KG1 (cell line): ENCODE measurements around the gene TBC1D13.
A peak's percentile ranks its signal among the peaks of the same experiment; 100 is the strongest.
"Not testable (repeated sequence)": the region's sequence is repeated elsewhere in the genome, so short reads cannot be mapped to it uniquely, and the experiment has no call there.

ENCODE experiments used
- DNase-seq: peaks from one replicate; lab custom pipeline; 2025; lab: John Stamatoyannopoulos, UW

Gene TBC1D13

GRCh38 chr9:128821584-128822406, 34.7 kb downstream of the TBC1D13 start:
- DNase-seq = no peak

GRCh38 chr9:128822407-128823042, 35.5 kb downstream of the TBC1D13 start:
- no peak for DNase-seq

DNA sequence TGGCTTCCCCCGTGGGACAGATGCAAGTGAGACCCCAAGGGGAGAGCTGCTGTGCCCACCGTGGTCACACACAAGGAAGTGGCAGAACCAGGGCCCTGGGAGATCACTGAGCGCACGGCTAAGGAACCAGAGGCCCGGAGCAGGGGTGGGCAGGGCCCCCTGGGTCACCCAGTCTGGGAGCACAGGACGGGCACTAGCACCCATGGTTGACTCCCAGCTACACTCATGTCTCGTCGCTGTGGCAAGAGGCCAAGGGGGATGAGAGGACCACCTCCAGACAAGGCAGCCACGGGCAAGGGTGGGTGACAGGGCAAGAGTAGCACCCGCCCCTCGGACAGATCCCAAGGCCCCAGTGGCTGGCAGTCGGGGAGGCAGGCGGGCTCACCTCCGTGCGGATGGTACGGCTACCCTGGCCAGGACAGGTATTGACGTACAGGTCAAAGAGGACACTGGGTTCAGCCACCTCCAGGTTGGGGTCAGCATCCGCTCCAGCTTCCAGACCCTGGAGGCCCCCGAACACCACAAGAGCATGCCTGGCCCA, 36.4 kb downstream of the TBC1D13 start:
- DNase-seq = no peak

DNA sequence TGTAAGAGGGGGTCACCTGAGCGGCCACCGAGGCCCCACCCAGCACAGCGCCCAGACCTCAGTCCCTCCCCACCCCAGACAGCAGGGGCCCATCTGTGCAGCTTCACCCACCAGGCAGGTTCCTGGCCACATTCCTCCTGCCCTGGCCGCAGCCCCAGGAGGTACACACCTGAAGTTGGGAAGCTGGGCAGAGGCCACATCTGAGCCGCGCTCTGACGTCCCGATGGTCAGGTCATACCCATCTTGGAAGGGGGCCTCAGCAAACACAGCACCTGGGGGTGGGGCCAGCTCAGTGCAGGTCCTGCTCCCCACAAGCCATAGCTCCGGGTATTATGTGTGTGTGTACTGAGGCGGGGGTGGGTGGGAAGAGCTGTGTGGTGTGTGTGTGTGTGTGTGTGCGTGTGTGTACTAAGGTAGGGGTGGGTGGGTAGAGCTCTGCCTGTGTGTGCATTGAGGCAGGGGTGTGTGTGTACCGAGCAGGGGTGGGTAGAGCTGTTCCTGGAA, 36.9 kb downstream of the TBC1D13 start:
- DNase-seq = no peak

- no peak for DNase-seq
Measured at GRCh38 chr9:128824911-128825310, 37.9 kb downstream of the TBC1D13 start.

DNA sequence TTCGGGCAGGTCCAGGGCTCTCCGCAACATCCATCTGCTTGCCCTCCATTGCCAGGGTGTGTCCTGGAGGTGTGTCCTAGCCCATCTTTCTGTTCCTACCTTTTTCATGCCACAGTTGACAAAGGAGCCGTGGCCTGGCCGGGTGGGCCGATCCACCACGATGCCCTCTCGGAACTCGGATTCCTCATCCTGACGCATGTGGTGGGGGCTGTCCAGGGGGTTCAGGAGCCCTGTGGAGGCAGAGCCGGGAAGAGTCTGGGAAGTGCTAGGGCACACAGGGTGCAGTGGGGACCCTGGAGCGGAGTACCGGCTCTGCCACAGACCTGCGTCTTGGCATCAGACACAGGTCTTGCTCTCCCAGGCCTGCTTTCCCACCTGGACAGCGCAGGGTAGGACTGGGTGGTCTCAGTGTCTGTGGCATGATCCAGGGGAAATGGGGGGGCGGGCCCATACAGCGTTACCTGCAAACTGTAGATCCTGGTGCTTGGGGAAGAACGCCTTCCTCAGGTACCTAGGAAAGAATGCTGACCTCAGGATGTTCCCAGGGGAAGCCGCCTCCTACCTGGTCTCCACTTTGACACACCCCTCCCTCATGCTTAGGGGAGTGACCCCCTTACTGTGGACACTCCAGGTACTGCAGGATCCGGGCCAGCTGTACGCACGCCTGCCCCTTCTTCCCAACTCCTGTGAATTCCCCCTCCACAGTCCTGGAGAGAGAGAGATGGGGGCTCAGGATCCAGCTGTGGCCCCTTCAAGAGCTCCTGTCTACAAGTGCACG, 39.1 kb downstream of the TBC1D13 start:
- no peak for DNase-seq

GRCh38 chr9:128828267-128828666, 41.2 kb downstream of the TBC1D13 start:
- DNase-seq = no peak

DNA sequence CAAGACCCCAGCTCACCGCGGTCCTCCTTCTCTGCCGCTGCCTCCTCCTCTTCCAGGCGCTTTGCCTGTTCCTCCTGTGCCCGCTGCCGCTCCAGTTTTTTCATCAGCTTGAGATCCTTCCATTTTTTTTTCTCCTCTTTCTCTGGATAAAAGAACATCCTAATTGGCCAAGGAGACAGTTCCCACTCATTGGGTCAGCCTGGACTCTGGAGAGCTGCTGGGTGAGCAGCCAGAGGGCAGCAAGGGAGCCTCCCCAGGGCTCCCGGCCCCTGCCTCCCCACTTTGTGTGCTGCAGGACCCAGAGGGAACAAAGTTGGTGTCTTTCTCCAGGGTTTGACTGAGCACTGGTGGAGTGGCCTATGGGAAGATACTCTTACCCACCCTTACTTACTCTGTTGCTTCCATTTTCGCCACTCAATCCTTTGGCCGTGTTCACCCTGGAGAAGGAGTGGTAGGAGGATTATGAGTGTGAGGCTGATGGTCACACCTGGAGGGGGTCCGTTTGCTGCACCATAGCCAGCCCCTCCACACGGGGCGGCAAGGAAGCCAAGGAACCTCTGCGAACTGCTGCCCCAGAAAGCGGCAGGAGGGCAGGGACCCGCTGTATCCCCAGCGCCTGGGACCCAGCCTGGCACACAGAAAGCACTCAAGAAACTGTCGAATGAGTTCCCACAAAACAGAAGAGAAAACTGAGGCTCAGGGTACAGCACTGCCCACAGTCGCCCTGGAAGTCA, 41.8 kb downstream of the TBC1D13 start:
- DNase-seq = no peak

- DNase-seq = peak; percentile 97
Measured at GRCh38 chr9:128829477-128830251, 42.6 kb downstream of the TBC1D13 start, which contains the start of gene SPOUT1. SPOUT1 (minus strand) TSS chr9:128829794; CDS start chr9:128829780, 14 bp downstream.

DNA sequence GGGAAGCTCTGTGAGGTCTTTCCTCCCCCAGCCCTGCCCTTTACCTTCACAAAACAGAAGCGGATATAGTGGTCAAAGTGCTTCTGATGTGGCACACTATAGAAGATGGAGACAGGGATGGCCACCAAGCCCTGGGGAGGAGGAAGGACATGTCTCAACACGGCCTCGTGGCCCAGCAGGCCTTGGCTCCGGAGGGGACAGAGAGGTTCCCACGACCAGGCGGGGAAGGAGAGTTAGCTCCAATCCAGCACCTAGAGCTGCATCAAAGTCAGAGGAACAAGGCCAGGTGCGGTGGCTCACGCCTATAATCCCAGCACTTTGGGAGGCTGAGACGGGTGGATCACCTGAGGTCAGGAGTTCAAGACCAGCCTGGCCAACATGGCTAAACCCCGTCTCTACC, 46.6 kb downstream of the TBC1D13 start:
- DNase-seq = no peak

DNA sequence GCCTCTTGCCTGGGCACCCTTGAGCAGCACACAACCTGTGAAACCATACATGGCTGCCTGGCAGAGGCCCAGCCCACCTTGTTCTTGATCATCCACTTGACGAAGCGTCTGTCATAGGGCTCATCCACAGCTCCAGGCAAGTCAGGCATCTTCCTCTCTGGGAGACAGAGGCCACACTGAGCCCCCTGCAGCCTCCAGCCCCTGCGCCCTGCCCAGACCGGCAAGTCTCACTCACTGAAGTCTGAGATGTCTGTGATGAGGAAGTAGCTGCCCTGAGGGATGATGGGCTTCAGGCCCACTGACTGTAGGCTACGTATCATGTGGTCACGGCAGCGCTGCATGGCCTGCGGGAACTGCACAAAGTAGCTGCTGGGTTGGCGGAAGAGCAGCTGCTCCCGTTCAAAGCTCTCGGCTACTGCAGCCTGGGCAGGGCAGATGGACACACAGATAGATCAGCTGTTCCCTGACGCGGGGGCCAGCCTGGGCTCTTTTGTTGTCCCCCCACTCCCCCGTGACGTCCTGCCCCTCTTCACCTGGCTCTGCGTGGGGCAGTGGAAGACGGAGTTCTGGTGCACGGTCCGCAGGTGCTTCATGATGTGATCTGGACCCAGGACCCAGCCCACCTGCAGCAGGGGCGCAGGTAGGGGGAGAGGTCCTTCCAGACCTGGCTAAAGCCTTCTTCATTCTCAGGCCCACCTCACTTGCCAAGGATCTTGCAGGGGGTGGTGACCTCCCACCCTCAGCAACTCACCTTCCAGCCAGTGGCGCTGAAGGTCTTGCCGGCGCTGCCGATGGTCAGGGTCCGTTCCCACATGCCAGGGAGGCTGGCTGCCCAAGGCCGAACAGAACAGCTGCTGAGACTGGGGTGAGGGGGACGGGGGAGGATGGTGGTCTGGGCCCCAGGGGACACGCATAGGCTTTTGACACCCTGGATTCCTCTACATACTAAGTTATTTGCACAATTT, 48.5 kb downstream of the TBC1D13 start:
- no peak for DNase-seq

GRCh38 chr9:128836509-128837145, 49.6 kb downstream of the TBC1D13 start:
- DNase-seq = no peak

- DNase-seq = no peak
Measured at GRCh38 chr9:128838338-128838737, 51.3 kb downstream of the TBC1D13 start.

DNA sequence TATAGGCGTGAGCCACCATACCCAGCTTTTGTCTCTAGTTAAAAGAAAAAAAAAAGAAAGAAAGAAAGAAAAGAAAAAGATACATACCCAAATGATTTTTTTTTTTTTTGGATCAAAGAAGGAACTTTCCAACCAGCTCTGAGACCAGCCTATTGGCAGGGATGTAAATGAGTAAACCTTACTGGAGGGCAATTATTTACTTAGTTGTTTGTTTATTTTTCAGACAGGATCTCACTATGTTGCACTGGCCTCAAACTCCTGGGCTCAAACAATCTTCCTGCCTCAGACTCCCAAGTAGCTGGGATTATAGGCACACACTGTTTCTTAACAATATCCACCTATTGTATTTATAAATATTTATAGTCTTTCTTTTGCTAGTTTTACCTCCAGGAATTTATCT, 53.5 kb downstream of the TBC1D13 start:
- DNase-seq = no peak

- DNase-seq = no peak
Measured at GRCh38 chr9:128841694-128842492, 54.8 kb downstream of the TBC1D13 start.

DNA sequence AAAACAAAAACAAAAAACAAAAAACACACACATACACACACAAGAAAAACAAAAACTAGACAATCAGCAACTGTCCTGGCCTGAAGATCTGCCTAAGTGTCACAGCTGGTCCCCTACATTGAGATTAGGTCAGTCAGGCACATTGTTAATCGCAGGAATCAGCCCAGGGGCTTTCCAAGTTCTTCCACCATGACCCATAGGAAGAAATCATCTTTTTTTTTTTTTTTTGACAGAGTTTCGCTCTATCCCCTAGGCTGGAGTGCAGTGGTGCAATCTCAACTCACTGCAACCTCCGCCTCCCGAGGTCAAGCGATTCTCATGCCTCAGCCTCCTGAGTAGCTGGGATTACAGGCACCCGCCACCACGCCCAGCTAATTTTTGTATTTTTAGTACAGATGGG, 56.1 kb downstream of the TBC1D13 start:
- DNase-seq = not testable (repeated sequence)

DNA sequence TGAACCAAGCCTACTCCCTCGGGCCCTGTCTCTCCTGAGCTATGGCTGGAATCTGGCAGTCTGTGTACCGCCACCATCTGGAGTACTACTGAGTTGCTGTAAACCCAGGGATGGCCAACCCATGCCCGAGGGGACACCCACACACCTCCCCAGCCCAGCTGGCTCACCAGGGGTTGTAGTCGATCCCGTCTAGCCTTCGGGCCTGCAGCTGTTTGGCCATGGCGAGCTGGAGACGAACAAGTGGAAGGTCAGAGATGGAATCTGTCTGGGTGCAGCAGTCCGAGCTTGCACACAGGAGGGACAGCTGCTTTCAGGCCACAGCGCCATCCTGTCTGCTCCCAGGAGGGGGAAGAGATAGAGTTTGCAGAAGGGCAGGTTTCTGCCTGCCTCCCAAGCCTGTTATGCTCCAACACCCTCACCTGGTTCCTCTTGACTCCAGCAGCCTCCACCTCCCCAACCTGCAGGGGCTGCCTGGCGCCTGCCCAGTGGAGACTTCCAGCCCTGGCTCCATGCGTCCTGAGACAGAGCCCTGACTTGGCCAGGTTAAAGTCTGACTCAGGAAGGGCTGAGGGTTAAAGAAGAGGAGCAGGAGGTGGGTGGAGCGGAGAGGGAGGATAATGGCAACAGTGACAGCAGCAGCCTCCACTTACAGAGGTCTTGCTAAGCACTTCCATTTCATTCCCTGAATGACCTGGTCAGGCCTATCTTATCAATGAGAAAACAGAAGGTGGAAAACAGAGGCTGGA, 58.3 kb downstream of the TBC1D13 start:
- DNase-seq = no peak

DNA sequence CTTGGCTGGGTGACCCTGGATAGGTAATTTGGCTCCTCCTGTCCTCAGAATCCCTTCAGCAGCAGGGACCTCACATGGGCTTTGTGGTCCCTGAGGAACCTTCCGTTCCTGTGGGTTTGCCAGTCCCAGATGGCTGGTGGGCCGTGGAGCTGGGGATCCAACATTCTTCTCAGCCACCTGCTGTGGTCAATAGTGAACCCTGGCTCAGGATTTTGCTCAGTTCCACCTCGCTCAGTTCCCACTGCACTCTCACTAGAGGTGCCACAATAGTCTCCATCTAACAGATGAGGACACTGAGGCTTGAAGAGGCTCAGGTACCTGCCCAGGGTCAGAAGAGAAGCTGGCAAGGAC, 59.6 kb downstream of the TBC1D13 start:
- DNase-seq = no peak
